ENCODE measurements around the gene DUSP7. TPM values are rescaled to one million over a fixed set of nuclear protein-coding genes. Genes with fewer than 3 reads are reported as not detected.

The DUSP7 gene
- total RNA-seq, 1 experiment from 2014 or later = 9.9 TPM

GRCh38 chr3:52029053-52029452 lies 27.3 kb downstream of the DUSP7 start:
- no TSS peak for BruUV-seq (replicated peaks)
- TF ChIP-seq CTCF (IDR thresholded peaks at IDR 0.05; ENCODE audit: insufficient read depth in 1 of 2, low read depth in 1 of 2, low read length in 1 of 2, severe bottlenecking in 1 of 2, unreplicated experiment in 1 of 2) = no peak
- no peak overlapping the region for H3K27ac Mint-ChIP-seq (ENCODE audit: unreplicated experiment)
- no peaks in the 10 kb centered on the region for H3K36me3 Mint-ChIP-seq (ENCODE audit: insufficient read depth, unreplicated experiment)
- ChIA-PET CTCF (interaction anchor here (0.8 to 0.9 kb wide), 2 partner anchors 116 to 337 kb away, joined by 3 read pairs; no protein-coding TSS in a partner anchor), POLR2A (no interaction called here)
- no peaks in the 10 kb centered on the region for H3K9me3 ChIP-seq
- H3K27me3 ChIP-seq (replicated peaks; ENCODE audit: control insufficient read depth, insufficient read depth, low read length) = no peaks in the 10 kb centered on the region
- intact Hi-C loops (cut with micrococcal nuclease; ENCODE audit: unreplicated experiment) = no loop called here
- no peaks in the 10 kb centered on the region for H3K27me3 Mint-ChIP-seq (ENCODE audit: insufficient read depth, unreplicated experiment)
- peaks cover 7% of the 10 kb centered on the region; the same call in 1 of the 2 replicates for H3K4me1 ChIP-seq
- no peak overlapping the region for H3K4me3 Mint-ChIP-seq (ENCODE audit: unreplicated experiment)
- H3K9me3 Mint-ChIP-seq (ENCODE audit: unreplicated experiment) = no peaks in the 10 kb centered on the region
- H3K4me1 Mint-ChIP-seq (ENCODE audit: low read depth, unreplicated experiment) = no peaks in the 10 kb centered on the region
- H3K4me3 ChIP-seq (ENCODE audit: low read depth, low read length) = no peak overlapping the region
- no peak for DNase-seq
- H3K36me3 ChIP-seq (ENCODE audit: control insufficient read depth, insufficient read depth, low read length) = no peaks in the 10 kb centered on the region

- Mint-ChIP-seq H3K9me3 (ENCODE audit: unreplicated experiment) (no peaks in the 10 kb centered on the region), H3K27me3 (ENCODE audit: insufficient read depth, unreplicated experiment) (no peaks in the 10 kb centered on the region), H3K4me1 (ENCODE audit: low read depth, unreplicated experiment) (no peaks in the 10 kb centered on the region), H3K27ac (ENCODE audit: unreplicated experiment) (no peak overlapping the region), H3K36me3 (ENCODE audit: insufficient read depth, unreplicated experiment) (no peaks in the 10 kb centered on the region), H3K4me3 (ENCODE audit: unreplicated experiment) (no peak overlapping the region)
- DNase-seq = no peak
- no peak for TF ChIP-seq CTCF (IDR thresholded peaks at IDR 0.05; ENCODE audit: insufficient read depth in 1 of 2, low read depth in 1 of 2, low read length in 1 of 2, severe bottlenecking in 1 of 2, unreplicated experiment in 1 of 2)
- POLR2A ChIA-PET = no interaction called here
- CTCF ChIA-PET = interaction anchor here (0.8 to 0.9 kb wide), 2 partner anchors 116 to 337 kb away, joined by 3 read pairs; no protein-coding TSS in a partner anchor
- Histone ChIP-seq H3K36me3 (ENCODE audit: control insufficient read depth, insufficient read depth, low read length) (no peaks in the 10 kb centered on the region), H3K9me3 (no peaks in the 10 kb centered on the region), H3K27me3 (replicated peaks; ENCODE audit: control insufficient read depth, insufficient read depth, low read length) (no peaks in the 10 kb centered on the region), H3K4me3 (ENCODE audit: low read depth, low read length) (no peak overlapping the region), H3K4me1 (peaks cover 2% of the 10 kb centered on the region; the same call in 1 of the 2 replicates)
- intact Hi-C loops (cut with micrococcal nuclease; ENCODE audit: unreplicated experiment) = no loop called here
- no TSS peak for BruUV-seq (replicated peaks)
Observed at GRCh38 chr3:52028572-52028971, 27.8 kb downstream of the DUSP7 start.

DNA sequence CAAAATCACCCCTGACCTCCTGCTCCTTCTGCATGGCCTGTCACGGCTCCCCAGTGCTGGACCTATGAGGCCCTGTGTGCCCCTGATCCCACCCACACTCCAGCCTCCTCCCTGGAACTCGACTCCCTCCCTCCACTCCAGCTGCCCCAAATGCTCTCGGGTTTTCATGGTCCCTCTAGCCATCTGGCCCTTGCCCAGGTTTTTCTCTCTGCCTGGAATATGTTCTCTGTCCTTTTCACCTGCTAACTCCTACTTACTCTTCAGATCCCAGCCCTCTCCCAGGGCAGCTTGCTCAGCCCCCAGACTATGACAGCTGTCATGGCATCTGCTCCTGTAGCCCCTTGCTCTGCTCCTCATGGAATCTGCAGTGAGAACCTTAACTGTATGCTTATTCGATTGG lies 30.3 kb downstream of the DUSP7 start:
- intact Hi-C loops (cut with micrococcal nuclease; ENCODE audit: unreplicated experiment) = no loop called here
- Histone ChIP-seq H3K4me3 (ENCODE audit: low read depth, low read length) (no peak overlapping the region), H3K4me1 (no peaks in the 10 kb centered on the region), H3K27me3 (replicated peaks; ENCODE audit: control insufficient read depth, insufficient read depth, low read length) (no peaks in the 10 kb centered on the region), H3K36me3 (ENCODE audit: control insufficient read depth, insufficient read depth, low read length) (no peaks in the 10 kb centered on the region), H3K9me3 (no peaks in the 10 kb centered on the region)
- Mint-ChIP-seq H3K4me3 (ENCODE audit: unreplicated experiment) (no peak overlapping the region), H3K9me3 (ENCODE audit: unreplicated experiment) (no peaks in the 10 kb centered on the region), H3K4me1 (ENCODE audit: low read depth, unreplicated experiment) (no peaks in the 10 kb centered on the region), H3K27me3 (ENCODE audit: insufficient read depth, unreplicated experiment) (no peaks in the 10 kb centered on the region), H3K36me3 (ENCODE audit: insufficient read depth, unreplicated experiment) (no peaks in the 10 kb centered on the region), H3K27ac (ENCODE audit: unreplicated experiment) (no peak overlapping the region)
- TF ChIP-seq CTCF (IDR thresholded peaks at IDR 0.05; ENCODE audit: insufficient read depth in 1 of 2, low read depth in 1 of 2, low read length in 1 of 2, severe bottlenecking in 1 of 2, unreplicated experiment in 1 of 2) = no peak
- BruUV-seq (replicated peaks) = no TSS peak
- CTCF ChIA-PET = no interaction called here
- DNase-seq = no peak
- POLR2A ChIA-PET = no interaction called here
